Measurements from ENCODE around the gene ARID5A.
A peak's percentile ranks its signal among the peaks of the same experiment; 100 is the strongest.

ARID5A gene

GRCh38 chr2:96501886-96502810, 34.4 kb upstream of the ARID5A start:
- DNase-seq (ENCODE audit: low read depth in 2 of 2), result no peak
- no peak overlapping the region for H3K4me3 ChIP-seq (replicated peaks in 1 of 2; ENCODE audit: low read depth in 2 of 2, low read length in 2 of 2)
- no peak for TF ChIP-seq CTCF (IDR thresholded peaks at IDR 0.05; ENCODE audit: low read depth, low read length)

DNA sequence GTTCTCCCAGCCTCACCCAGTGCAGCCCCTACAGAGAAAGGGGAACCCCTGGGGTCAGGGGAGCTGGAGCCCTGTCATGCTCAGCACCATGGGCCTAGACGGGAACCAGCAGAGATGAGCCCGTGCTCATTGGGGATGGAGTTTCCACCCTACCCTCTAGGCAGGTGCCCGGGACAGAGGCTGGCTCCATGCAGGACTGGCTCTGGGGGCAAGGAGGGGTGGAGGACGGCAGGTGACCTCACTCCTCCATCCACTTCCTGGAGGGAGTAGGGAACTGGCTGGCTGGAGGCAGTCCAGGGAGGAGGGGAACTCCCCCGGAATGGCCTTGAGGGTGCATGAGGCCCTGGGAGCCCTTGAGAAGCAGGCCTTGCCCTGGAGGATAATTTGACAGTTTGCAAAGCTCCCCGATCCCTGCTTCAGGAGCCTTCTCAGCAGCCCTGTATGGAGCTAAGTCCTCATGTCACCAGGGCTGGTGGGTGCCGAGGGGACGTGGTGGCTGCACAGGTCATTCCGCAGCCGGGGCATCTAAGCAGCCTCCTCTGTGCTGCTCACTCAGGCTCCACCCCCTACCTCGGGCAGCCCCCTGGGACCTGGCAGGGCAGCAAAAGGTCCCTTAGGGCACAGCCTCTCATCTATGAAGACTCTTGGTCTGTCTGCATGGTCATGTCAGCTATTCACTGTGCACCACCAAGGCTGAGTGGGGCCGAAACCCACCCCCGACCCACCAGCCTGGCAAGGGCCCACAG, 33.5 kb upstream of the ARID5A start:
- TF ChIP-seq CTCF (IDR thresholded peaks at IDR 0.05; ENCODE audit: low read depth, low read length), result no peak
- no peak overlapping the region for H3K4me3 ChIP-seq (replicated peaks in 1 of 2; ENCODE audit: low read depth in 2 of 2, low read length in 2 of 2)
- no peak for DNase-seq (ENCODE audit: low read depth in 2 of 2)

- no peak for DNase-seq (ENCODE audit: low read depth in 2 of 2)
- H3K4me3 ChIP-seq (replicated peaks in 1 of 2; ENCODE audit: low read depth in 2 of 2, low read length in 2 of 2), result no peak overlapping the region
- TF ChIP-seq CTCF (IDR thresholded peaks at IDR 0.05; ENCODE audit: low read depth, low read length), result no peak
Measured at GRCh38 chr2:96503637-96504243, 32.8 kb upstream of the ARID5A start.

DNA sequence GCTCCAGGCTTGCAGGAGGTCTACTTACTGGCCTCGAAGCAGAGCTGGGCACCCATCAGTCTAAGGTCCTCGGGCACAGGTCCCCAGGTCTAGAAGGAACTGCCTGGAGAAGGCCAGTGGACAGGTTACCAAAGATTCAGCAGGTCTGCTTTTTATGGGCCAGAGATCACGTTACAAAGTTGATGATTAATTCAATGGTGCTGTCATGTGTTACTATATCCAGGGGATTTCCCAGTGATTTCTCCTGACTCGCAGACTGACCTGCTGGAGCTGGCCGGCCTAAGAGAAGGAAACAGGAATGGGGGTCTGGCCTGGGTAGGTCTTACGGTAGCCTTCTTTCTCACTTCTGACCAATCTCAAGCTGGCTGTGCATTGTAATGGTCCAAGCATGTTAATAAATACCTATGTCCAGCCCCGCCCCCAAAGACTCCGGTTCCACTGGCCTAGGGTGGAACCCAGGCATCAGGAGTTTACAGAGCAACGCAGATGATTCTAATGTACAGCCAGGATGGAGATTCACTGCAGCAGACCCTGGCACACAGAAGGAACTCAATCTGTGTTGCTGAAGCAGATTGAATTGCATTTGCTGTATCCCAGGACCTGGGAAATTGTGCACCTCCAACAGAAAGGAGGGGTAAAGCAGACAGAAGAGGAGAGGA, 31.2 kb upstream of the ARID5A start, which contains the start of gene NEURL3:
NEURL3 (minus strand) TSS at position 127 of the 659 bp plus-strand sequence; CDS start at position 56, 71 bp downstream.
- DNase-seq (ENCODE audit: low read depth in 2 of 2), result peak; percentile 12 to 72
- no peak within 1 kb of the TSS for H3K4me3 ChIP-seq (replicated peaks in 1 of 2; ENCODE audit: low read depth in 2 of 2, low read length in 2 of 2)
- no peak for TF ChIP-seq CTCF (IDR thresholded peaks at IDR 0.05; ENCODE audit: low read depth, low read length)

DNA sequence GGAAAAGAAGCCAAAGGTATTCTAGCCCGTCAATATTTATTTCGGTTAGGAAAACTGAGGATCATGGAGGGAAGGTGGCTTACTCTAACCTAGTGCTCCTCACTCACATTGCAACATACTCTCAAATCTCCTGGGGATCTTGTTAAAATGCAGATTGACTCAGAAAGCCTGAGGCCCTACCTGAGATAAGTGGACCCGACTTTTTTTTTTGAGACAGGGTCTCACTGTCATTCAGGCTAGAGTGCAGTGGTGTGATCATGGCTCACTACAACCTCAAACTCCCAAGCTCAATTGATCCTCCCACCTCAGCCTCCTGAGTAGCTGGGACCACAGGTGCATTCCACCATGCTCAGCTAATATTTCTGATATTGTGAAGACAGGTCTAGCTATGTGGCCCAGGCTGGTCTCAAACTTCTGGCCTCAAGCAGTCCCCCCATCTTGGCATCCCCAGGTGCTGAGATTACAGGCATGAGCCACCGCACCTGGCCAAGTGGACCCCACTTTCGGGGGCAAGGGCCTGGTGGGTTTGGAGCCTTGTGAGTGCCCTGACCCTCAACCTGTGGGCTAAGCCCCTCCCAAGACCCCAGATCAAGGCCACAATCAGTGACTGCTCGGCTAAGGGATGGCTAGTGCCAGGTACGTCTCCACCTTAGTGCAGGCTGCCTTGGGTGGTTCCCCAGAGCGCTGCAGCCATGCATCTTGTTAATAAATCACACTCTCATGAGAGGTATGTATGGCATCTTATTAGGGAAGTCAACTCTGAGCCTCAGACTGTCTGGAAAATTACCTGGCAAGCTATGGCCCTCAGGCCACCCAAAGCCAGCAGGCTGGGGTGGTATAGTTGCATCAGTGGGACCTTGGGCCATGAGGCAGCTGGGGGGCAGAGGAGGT, 30.3 kb upstream of the ARID5A start:
- no peak for TF ChIP-seq CTCF (IDR thresholded peaks at IDR 0.05; ENCODE audit: low read depth, low read length)
- no peak for DNase-seq (ENCODE audit: low read depth in 2 of 2)
- H3K4me3 ChIP-seq (replicated peaks in 1 of 2; ENCODE audit: low read depth in 2 of 2, low read length in 2 of 2), result no peak overlapping the region

All from cardiac fibroblast (primary cell).